ENCODE measurements around the gene GSTM2.

DNA sequence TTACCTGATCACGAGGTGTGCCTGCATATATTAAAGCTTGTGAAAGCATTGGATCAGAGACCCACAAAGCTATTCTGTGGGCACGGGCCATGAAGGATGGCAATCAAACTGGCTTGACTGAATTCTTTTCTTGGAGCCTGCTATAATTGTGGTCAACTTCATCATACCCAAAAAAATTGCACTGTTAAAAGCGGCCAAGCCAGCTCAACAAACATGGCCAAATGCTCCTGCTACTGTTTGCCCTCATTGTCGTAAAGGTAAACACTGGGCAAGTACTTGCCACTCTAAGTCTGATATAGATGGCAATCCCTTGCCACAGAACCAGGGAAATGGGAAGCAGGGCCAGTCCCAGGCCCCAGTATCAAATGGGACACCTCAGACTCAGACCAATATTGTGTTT lies 37.6 kb downstream of the GSTM2 start:
- TF ChIP-seq, protein P1, sequence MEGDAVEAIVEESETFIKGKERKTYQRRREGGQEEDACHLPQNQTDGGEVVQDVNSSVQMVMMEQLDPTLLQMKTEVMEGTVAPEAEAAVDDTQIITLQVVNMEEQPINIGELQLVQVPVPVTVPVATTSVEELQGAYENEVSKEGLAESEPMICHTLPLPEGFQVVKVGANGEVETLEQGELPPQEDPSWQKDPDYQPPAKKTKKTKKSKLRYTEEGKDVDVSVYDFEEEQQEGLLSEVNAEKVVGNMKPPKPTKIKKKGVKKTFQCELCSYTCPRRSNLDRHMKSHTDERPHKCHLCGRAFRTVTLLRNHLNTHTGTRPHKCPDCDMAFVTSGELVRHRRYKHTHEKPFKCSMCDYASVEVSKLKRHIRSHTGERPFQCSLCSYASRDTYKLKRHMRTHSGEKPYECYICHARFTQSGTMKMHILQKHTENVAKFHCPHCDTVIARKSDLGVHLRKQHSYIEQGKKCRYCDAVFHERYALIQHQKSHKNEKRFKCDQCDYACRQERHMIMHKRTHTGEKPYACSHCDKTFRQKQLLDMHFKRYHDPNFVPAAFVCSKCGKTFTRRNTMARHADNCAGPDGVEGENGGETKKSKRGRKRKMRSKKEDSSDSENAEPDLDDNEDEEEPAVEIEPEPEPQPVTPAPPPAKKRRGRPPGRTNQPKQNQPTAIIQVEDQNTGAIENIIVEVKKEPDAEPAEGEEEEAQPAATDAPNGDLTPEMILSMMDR (IDR thresholded peaks at IDR 0.05) = no peak
- no peak for TF ChIP-seq POLR2A (IDR thresholded peaks at IDR 0.05)

Data from body of pancreas (tissue), 4 donors.